ENCODE data around the gene IGF2BP3. TPM values are rescaled to one million over a fixed set of nuclear protein-coding genes. Genes with fewer than 3 reads are reported as not detected.

IGF2BP3 gene
- total RNA-seq, 1 experiment from 2014 or later, result 80.2 TPM

DNA sequence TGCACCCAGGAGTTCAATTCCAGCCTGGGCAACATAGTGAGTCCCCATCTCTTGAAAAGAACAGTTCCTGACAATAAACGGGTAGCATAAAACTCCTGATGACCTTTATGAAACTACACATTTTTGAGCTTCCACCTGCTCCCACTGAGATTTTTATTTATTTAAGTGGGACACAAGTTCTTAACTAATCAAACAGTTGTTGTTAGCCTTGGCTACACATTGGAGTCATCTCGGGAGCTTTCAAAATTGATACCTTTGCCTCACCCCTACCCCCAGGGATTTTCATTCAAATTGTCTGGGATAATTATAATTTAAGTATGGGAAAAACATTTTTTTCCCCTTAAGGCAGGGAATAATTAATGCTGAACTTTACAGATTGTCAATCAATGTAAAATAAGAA is 131.9 kb downstream of the IGF2BP3 start:
- in situ Hi-C loops (cut with HindIII; ENCODE audit: low pct_unique_long_range_greater_than_20kb, low sequenced_read_pairs), result no loop called here
- POLR2A ChIA-PET, result no interaction called here
- BruUV-seq (replicated peaks), result no TSS peak
- peaks cover 14% of the 10 kb centered on the region; the same call in 1 of the 2 replicates for H3K9me3 ChIP-seq (ENCODE audit: control insufficient read depth, insufficient read depth, low read depth, low read length)
- no peak overlapping the region for H3K27ac ChIP-seq (ENCODE audit: low read length)
- TF ChIP-seq TCF7L2 (IDR thresholded peaks at IDR 0.05; ENCODE audit: low read depth, low read length), result no peak
- TF ChIP-seq, protein P1, sequence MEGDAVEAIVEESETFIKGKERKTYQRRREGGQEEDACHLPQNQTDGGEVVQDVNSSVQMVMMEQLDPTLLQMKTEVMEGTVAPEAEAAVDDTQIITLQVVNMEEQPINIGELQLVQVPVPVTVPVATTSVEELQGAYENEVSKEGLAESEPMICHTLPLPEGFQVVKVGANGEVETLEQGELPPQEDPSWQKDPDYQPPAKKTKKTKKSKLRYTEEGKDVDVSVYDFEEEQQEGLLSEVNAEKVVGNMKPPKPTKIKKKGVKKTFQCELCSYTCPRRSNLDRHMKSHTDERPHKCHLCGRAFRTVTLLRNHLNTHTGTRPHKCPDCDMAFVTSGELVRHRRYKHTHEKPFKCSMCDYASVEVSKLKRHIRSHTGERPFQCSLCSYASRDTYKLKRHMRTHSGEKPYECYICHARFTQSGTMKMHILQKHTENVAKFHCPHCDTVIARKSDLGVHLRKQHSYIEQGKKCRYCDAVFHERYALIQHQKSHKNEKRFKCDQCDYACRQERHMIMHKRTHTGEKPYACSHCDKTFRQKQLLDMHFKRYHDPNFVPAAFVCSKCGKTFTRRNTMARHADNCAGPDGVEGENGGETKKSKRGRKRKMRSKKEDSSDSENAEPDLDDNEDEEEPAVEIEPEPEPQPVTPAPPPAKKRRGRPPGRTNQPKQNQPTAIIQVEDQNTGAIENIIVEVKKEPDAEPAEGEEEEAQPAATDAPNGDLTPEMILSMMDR (IDR thresholded peaks at IDR 0.05), result no peak
- no peak for TF ChIP-seq POLR2AphosphoS5 (IDR thresholded peaks at IDR 0.05; ENCODE audit: low read depth, low read length)
- TF ChIP-seq, protein P2, sequence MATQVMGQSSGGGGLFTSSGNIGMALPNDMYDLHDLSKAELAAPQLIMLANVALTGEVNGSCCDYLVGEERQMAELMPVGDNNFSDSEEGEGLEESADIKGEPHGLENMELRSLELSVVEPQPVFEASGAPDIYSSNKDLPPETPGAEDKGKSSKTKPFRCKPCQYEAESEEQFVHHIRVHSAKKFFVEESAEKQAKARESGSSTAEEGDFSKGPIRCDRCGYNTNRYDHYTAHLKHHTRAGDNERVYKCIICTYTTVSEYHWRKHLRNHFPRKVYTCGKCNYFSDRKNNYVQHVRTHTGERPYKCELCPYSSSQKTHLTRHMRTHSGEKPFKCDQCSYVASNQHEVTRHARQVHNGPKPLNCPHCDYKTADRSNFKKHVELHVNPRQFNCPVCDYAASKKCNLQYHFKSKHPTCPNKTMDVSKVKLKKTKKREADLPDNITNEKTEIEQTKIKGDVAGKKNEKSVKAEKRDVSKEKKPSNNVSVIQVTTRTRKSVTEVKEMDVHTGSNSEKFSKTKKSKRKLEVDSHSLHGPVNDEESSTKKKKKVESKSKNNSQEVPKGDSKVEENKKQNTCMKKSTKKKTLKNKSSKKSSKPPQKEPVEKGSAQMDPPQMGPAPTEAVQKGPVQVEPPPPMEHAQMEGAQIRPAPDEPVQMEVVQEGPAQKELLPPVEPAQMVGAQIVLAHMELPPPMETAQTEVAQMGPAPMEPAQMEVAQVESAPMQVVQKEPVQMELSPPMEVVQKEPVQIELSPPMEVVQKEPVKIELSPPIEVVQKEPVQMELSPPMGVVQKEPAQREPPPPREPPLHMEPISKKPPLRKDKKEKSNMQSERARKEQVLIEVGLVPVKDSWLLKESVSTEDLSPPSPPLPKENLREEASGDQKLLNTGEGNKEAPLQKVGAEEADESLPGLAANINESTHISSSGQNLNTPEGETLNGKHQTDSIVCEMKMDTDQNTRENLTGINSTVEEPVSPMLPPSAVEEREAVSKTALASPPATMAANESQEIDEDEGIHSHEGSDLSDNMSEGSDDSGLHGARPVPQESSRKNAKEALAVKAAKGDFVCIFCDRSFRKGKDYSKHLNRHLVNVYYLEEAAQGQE (IDR thresholded peaks at IDR 0.05; ENCODE audit: insufficient read depth in 1 of 2, low read depth in 2 of 2, low read length in 1 of 2), result no peak
- no peak for TF ChIP-seq SIN3A (IDR thresholded peaks at IDR 0.05; ENCODE audit: borderline replicate concordance, insufficient read depth, low read depth, low read length)
- peaks cover 40% of the 10 kb centered on the region for H3K4me1 ChIP-seq (ENCODE audit: control insufficient read depth, insufficient read depth, low read length)
- H3K36me3 ChIP-seq (ENCODE audit: control insufficient read depth, insufficient read depth, low read length), result peaks cover 21% of the 10 kb centered on the region
- intact Hi-C loops (cut with micrococcal nuclease; ENCODE audit: unreplicated experiment), result no loop called here
- H3K4me3 ChIP-seq (ENCODE audit: low read depth in 2 of 2, low read length in 2 of 2), result no peak overlapping the region
- DNase-seq (ENCODE audit: low read depth, low spot score), result no peak
- no peak for ATAC-seq
- CTCF ChIA-PET, result no interaction called here
- H3K27me3 ChIP-seq (ENCODE audit: control insufficient read depth, insufficient read depth, low read length), result no peaks in the 10 kb centered on the region

GRCh38 chr7:23337374-23337773 is 132.9 kb downstream of the IGF2BP3 start:
- DNase-seq (ENCODE audit: low read depth, low spot score) (no peak), ATAC-seq (no peak)
- H3K4me1 ChIP-seq (ENCODE audit: control insufficient read depth, insufficient read depth, low read length), result peaks cover 50% of the 10 kb centered on the region
- H3K27me3 ChIP-seq (ENCODE audit: control insufficient read depth, insufficient read depth, low read length), result no peaks in the 10 kb centered on the region
- intact Hi-C loops (cut with micrococcal nuclease; ENCODE audit: unreplicated experiment) (no loop called here), in situ Hi-C loops (cut with HindIII; ENCODE audit: low pct_unique_long_range_greater_than_20kb, low sequenced_read_pairs) (no loop called here)
- ChIA-PET CTCF (no interaction called here), POLR2A (no interaction called here)
- no peak overlapping the region for H3K27ac ChIP-seq (ENCODE audit: low read length)
- TF ChIP-seq POLR2AphosphoS5 (IDR thresholded peaks at IDR 0.05; ENCODE audit: low read depth, low read length) (no peak), SIN3A (IDR thresholded peaks at IDR 0.05; ENCODE audit: borderline replicate concordance, insufficient read depth, low read depth, low read length) (no peak), TCF7L2 (IDR thresholded peaks at IDR 0.05; ENCODE audit: low read depth, low read length) (no peak)
- TF ChIP-seq, protein P2 (IDR thresholded peaks at IDR 0.05; ENCODE audit: insufficient read depth in 1 of 2, low read depth in 2 of 2, low read length in 1 of 2), result no peak
- TF ChIP-seq, protein P1 (IDR thresholded peaks at IDR 0.05), result no peak
- H3K9me3 ChIP-seq (ENCODE audit: control insufficient read depth, insufficient read depth, low read depth, low read length), result peaks cover 14% of the 10 kb centered on the region; the same call in 1 of the 2 replicates
- no peak overlapping the region for H3K4me3 ChIP-seq (ENCODE audit: low read depth in 2 of 2, low read length in 2 of 2)
- peaks cover 21% of the 10 kb centered on the region for H3K36me3 ChIP-seq (ENCODE audit: control insufficient read depth, insufficient read depth, low read length)
- no TSS peak for BruUV-seq (replicated peaks)

All from Panc1 (cell line).